GM21515 (cell line): ENCODE measurements around the gene C15orf40.
A peak's percentile ranks its signal among the peaks of the same experiment; 100 is the strongest.
"Not testable (repeated sequence)": the region's sequence is repeated elsewhere in the genome, so short reads cannot be mapped to it uniquely, and the experiment has no call there.

Experiments
- ATAC-seq: cut with Tn5 transposase; IDR thresholded peaks from one replicate; pipeline ENCODE4 v1.9.1; 2021; ENCODE audit not compliant: unreplicated experiment

The C15orf40 gene

DNA sequence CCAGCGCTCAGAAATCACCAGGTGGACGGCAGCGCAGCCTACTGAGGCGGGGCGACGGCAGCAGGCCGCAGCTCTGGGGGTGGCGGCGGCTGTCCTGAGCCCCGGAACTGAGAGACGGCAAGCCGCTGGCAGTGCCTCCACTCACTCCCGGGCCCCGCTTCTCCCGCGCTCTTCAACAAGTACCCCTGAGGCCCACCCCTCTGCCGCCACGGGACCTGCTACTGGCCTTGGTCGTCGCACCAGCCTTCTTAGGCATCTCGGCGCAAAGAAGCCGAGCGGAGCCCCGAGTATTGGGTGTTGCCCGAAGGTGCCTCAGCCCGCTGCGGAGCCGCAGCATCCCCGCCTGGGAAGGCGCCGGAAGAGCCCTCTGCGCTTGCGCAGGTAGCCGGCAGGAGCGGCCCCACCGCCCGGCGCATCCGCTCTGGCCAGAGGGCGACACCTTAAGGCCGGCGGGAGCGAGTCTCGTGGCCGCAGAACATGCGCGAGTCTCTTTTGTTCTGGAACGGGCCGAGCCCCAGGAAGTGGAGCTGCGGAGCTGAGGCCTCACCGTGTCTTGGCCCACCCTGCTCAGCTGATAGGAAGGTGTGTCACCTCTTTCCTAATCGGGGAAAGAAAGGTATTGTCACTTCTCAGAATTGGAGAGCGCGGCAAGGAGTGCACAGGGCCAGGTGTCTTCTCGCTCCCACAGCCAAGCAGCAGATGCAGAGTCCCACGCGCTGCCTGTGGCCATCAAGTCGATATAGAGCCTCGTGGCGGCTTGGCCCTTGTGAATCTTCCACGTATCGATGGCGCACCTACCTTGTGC, at the start of gene C15orf40:
Gene C15orf40 (minus strand): TSS at position 369 of the 805 bp plus-strand sequence. CDS start 32 bp downstream, at position 337.
- peak; percentile 87 for ATAC-seq

DNA sequence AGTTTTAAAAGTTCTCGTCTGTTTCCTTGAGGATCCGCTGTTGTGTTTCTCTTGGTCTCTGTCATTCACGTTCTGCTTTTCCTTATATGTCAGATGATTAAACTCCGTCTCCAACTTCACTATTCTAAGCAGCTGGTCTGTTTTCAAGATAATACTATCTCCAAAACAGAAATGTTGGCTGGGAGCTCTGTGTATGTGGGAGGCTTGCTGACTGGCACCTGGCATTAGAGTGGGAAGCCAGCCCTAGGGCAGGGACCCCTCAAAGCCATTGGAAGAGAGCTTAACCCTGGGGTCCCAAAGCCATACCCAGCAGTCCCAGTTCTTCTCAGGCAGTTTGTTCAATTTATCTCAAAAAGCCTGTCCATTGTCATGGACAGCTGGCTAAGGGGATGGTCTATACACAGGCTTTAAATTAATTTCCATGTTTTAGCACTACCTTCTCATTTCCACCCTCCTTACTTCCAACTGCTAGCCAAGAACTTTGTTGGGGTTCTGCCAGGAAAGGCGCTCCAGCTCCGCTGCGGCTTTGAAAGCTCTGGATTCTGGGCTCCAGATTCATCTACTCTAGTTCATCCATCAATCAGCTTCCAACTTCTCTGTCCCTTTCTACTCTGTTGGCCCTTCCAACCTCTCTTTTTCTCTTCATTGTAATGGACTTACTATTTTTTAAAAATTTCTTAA, 46.4 kb upstream of the C15orf40 start:
- no peak for ATAC-seq

DNA sequence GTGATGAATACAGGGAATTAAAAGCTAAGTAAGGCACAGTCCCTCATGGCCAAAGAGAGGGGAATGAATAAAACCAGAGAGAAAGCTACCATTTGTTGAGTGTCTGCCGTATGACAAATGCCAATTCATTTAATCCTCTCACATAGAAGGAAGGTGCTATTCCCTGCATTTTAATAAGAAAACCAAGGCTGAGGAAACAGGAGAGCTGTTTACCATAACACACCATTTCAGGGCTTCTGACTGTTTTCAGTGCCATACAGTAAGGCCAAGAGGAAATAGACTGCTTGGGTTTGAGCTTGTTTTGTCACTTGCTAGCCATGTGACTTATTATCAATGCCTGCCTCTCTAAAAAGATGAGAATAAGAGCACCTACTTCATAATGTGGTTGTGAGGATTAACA, 45.6 kb upstream of the C15orf40 start:
- ATAC-seq: no peak

DNA sequence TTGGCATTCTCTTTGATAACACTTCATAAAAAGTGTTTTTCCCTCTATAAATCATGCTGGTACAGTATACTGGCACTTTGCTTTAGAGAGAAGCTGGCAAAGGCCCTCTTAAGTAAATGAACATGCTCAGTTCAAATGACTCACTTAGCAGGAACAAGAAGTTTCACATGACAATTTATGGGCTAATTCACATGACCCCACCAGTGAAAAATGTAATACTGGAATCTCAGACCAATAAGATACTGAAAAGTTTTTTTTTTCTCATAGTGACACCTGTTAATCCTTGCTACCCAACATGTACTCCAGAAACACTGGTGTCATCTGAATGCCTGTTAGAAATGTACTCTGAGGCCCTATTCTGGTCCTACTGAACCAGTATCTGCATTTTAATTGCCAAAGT, 41.7 kb upstream of the C15orf40 start:
- ATAC-seq: no peak

DNA sequence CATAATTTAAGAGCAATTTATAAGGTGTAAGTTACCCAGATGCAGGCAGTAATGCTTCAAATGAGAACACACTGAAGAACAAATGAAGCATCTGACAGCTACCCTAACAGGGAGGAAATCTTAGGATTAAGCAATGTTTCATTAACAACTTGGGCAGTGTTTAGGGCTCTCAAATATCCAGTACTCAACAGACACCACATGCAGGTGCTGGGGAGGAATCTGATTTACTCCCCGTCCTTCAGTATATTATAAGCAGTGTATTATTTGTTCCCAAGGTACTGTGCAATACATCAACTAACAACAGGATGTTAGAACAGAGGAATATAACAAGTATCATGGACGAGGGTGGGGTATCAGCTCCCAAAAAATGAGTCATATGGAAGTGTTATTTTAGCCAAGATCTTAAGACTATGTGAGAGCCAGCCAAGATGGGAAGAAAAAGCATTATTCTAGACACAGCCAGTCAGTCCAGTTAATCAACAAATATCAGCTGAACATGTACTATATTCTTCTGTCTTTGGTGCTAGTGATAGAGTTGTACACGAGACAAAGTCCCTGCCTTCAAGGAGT, 35.2 kb upstream of the C15orf40 start:
- ATAC-seq: no peak

DNA sequence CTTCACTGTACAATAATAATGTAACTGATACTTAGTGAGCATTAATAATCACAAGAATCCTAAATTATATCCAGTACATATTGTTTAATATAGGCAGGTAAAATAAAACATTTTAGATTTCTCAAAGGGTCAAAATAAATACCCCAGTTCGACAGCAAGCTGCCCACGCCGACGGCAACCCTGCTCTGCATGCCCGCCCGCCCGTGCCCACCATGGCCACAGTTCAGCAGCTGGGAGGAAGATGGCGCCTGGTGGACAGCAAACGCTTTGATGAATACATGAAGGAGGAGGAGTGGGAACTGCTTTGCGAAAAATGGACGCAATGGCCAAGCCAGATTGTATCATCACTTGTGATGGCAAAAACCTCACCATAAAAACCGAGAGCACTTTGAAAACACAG, 32.7 kb upstream of the C15orf40 start:
- no peak for ATAC-seq

DNA sequence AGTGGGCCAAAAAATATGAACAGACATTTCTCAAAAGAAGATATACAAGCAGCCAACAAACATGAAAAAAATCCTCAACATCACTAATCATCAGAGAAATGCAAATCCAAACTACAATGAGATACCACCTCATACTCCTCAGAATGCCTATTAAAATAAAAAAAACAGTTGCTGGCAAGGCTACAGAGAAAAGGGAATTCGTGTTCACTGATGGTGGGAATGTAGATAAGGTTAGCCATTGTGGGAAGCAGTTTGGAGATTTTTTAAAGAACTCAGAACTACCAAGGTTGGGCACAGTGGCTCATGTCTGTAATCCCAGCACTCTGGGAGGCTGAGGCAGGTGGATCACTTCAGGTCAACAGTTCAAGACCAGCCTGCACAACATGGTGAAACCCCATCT, 27.8 kb upstream of the C15orf40 start:
- ATAC-seq: no peak

DNA sequence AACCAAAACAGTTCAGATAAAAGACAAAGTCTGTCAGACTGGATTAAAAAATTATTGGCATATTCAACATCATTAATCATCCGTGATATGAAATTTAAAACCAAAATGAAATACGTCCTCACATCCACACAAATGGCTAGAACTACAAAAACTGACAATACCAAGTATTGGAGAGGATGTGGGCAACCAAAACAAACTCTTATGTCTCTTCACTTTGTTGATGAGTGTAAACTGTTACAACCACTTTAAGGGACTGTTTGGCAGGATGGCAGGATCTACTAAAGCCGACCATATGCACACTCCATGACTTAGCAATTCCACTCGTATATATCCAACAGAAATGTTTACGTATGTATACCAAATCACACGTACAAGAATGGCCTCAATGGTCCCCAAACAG, 24.8 kb upstream of the C15orf40 start:
- ATAC-seq: no peak

DNA sequence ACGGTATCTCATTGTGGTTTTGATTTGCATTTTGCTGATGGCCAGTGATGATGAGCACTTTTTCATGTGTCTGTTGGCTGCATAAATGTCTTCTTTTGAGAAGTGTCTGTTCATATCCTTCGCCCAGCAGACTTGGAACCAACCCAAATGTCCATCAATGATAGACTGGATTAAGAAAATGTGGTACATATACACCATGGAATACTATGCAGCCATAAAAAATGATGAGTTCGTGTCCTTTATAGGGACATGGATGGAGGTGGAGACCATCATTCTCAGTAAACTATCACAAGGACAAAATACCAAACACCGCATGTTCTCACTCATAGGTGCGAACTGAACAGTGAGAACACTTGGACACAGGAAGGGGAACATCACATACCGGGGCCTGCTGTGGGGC, 19.8 kb upstream of the C15orf40 start:
- not testable (repeated sequence) for ATAC-seq

DNA sequence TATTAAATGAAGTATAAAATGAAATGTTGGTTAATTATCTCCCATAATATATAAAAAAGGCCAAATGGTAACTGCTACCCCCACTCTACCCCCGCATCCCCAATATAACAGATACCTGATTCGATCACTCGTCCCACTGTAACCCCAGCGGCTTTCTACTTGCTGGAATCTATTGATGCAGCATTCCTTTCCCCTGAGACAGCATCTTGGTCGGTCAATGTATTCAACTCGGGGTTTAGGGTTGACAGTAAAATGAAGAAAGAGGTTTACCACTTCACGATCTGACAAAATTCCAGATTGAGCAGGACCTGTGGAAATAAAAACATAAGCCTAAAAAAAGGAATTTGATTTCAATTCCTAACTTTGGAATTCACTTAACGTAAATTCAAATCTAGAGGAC, 18.6 kb upstream of the C15orf40 start:
- ATAC-seq: no peak

DNA sequence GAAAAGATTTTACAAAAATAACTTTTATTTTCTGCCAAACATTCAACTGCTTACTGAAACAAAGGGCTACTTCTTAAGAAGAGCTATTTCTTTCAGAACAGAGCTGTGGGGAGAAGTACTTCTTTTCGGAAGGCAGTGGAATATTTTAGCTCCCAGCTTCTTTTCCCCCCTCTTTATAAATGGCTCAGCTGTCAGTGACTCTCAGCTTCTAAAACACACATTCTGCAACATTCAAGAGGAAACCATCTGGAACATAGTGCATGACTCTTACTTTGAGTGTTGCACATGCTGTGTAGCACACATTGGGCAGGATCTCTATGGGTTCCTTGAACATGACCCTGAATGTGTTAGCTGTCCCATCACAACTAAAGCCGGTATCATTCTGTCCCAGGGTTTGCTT, 7.0 kb upstream of the C15orf40 start:
- ATAC-seq: no peak

DNA sequence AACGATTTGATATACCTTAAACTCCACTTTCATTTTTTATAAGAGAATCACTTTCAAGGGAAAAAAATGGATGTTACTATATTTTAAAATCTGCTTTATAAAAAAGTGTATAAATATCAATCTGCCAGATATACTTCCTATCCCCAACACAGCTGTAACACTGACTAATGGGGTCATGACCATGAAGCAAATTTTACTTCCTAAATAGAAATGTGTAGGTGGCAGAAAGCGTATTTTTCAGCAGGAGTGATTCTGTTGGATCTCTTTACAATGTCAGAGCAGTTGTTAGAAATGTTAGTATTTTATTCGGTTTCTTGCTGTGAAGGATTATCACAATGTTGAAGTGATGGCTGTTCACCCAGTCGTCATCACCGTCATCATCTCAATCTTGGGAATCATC, 5.5 kb upstream of the C15orf40 start:
- ATAC-seq: no peak

DNA sequence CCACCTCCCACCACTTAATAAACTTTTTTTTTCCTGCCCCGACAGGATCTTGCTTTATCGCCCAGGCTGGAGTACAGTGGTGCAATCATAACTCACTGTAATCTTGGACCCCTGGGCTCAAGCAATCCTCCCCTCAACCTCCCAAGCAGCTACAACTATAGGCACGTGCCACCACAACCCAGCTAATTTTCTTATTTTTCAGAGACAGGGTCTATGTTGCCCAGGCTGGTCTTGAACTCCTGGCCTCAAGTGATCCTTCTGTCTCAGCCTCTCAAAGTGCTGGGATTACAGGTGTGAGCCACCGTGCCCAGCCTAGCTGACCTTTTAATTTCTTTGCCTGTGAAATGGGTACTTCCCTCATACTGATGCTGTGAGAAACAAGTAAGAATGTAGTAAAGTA, 3.9 kb upstream of the C15orf40 start:
- no peak for ATAC-seq

DNA sequence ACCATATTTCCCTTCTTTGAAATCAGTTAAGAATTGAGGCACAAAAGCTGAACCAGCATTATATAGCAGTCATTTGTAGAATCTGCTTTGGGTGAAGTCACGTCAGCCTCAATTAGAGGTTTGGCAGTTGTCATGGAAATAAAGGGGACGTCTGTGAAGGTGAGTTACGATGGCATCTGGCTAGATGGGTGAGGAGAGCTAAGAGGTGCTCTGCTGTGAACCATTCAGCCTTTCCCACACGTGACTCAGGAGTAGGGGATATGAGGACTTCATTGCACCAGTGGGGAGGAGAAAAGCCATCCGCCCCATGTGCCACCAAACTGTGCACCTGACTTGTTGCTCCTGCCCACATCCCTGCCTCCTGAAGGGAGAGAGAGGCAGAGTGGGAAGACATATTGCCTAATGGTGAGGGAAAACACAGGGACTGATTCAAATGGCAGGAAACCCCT, 2.8 kb upstream of the C15orf40 start:
- ATAC-seq: no peak

DNA sequence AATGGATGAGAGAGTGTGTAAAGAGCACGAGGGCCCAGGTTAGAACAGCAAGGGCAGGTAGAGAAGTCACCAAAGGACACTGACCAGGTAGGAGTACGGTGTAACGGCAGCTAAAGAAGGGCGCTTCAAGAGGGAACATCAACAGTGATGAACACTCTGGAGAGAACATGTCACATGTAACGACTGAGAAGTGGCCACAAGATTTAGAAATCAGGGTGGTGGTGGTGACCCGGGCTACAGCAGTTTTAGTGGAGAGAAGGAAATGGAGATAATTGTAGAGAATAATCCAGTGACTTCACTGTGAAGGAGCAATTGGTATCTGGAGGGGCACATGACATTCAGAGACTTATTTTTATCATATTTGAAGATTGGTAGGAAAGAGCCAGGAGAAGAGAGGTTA, 1.2 kb upstream of the C15orf40 start:
- no peak for ATAC-seq

DNA sequence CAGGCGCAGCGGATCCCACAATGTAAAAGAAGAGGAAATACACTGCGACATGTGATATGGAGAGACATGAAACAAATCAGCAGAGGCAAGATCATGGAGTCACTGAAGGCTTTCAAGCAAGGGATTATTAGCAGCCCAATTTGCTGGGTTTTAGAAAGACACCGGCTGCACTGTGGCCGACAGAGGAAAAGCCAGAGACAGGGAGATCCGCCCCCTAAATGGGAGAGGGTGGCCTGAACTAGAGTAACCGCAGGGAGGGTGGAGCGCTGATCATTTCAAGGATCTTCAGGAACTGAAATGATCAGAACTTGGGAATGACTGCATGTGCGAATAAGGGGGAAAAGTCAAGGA, 612 bp upstream of the C15orf40 start:
- no peak for ATAC-seq

DNA sequence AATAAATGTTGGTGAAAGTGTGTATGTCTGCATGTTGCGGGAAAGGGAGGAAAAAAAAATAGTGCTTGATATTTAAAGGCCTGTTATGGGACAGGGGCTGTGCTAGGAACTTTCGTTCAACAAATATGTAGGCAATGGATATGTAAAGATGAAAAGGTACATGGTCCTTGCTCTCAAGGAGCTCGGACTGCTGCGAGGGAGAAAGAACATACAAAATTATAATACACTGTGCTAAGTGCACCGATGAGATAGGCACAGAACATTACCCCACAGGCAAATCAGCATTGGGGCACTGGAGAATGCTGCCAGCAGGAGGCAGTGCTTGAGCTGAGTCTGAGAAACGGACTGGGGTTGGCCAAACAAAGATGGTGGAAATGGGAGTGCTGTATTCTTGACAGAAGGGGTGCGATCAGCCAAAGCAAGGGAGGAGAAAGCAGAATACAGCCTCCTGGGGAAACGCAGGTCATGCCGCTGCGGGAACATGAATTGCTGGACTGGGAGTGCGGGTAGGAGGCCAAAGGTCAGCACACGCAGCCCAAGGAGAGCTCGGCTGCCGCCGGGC, 649 bp downstream of the C15orf40 start:
- ATAC-seq: peak; percentile 68

DNA sequence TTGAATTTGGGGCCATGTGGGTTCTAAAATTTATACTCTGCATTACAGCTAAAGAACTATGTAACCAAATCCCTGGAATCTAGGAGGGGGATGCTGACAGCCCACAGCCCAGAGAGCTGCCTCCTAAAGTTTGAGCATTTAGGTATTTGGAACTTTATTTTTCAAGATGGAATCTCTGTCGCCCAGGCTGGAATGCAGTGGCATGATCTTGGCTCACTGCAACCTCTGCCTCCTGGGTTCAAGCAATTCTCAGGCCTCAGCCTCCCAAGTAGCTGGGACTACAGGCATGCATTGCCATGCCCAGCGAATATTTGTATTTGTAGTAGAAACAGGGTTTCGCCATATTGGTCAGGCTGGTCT, 10.8 kb downstream of the C15orf40 start:
- ATAC-seq: not testable (repeated sequence)

DNA sequence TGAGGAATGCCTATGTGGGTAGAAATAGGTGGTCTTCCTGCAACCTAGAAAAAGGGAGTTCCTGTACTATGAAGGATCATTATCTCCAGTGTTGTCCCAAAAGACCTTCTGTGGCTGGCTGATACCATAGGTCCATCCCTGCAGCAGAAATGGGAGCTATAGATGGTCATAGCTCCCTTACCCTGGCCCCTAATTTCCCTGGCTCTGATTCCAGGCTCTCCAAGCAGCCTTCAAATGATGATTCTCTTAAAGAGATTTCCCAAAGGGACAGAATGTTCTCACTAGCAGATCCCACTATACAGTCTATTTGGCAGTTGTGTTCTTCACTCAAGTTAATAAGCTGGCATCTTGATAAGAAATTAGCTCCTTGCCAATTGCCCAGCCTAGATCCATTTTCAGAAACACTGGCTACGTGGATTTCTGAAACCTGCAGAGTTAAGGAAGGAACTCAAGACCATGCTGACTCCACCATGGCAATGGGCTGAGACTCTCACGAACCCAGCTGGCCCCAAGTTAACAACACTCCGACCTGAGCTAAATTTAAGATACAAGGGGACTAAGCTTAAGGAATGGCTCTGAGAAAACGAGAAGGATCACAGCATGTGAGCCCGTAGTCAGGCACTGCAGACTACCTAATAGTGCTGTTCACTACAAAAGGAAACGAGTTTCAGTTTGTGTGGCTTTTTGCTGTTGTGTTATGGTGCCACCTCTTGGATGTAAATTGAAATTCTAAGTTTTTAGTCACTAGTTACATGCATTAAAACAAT, 11.4 kb downstream of the C15orf40 start:
- ATAC-seq: peak; percentile 74

DNA sequence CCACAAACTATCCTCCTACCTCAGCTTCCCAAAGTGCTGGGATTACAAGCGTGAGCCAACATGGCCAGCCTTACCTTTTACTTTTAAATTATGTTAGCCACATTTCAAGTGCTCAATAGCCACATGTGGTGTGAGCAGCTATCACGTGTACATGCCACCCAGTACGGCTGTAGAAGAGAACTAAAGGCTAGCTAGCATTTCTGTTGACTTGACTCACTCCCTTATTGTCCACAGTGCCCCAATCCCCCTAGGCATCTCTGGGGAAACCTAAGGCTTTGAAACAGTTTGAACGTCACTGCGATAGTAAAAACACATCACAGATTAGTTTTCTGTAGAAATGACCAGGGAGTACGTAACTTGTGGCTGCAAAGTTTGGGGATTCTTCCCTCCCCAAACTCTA, 12.0 kb downstream of the C15orf40 start:
- ATAC-seq: no peak

DNA sequence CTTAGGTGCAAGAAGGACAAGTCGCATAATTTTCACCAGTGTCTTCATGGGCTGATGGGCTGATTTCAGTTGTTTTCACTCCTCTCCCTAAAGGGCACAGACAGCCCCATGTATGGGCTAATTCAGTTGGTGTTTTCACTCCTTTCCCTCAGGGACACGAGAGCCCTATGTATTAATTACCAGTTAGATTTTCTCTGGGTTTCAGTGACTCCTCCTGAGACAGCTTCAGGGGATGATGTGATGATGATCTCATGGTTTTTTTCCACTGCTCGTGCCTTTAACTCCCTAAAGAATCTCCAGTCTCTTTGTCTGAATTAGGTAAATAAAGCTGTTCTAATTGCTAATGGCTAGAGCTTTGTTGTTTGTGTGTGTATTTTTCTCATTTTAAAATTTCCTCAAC, 15.5 kb downstream of the C15orf40 start:
- no peak for ATAC-seq
